Measurements from ENCODE around the gene PRR5L.

GRCh38 chr11:36249246-36249645, 46.8 kb upstream of the PRR5L start:
- no peak for TF ChIP-seq EP300 (IDR thresholded peaks at IDR 0.05)
- TF ChIP-seq, protein P1, sequence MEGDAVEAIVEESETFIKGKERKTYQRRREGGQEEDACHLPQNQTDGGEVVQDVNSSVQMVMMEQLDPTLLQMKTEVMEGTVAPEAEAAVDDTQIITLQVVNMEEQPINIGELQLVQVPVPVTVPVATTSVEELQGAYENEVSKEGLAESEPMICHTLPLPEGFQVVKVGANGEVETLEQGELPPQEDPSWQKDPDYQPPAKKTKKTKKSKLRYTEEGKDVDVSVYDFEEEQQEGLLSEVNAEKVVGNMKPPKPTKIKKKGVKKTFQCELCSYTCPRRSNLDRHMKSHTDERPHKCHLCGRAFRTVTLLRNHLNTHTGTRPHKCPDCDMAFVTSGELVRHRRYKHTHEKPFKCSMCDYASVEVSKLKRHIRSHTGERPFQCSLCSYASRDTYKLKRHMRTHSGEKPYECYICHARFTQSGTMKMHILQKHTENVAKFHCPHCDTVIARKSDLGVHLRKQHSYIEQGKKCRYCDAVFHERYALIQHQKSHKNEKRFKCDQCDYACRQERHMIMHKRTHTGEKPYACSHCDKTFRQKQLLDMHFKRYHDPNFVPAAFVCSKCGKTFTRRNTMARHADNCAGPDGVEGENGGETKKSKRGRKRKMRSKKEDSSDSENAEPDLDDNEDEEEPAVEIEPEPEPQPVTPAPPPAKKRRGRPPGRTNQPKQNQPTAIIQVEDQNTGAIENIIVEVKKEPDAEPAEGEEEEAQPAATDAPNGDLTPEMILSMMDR (IDR thresholded peaks at IDR 0.05): no peak
